GM19452 (cell line): ENCODE measurements around the gene CGB8.
"Not testable (repeated sequence)": the region's sequence is repeated elsewhere in the genome, so short reads cannot be mapped to it uniquely, and the experiment has no call there.

ENCODE experiments used
- ATAC-seq: cut with Tn5 transposase; IDR thresholded peaks from one replicate; pipeline ENCODE4 v1.9.1; 2021; ENCODE audit not compliant: unreplicated experiment

CGB8 gene

GRCh38 chr19:49049011-49049410 is at the start of gene CGB8:
CGB8 (minus strand) TSS chr19:49049111; CDS start chr19:49048739, 372 bp downstream.
- ATAC-seq: not testable (repeated sequence)

GRCh38 chr19:49097453-49098288 is 48.8 kb upstream of the CGB8 start:
- no peak for ATAC-seq

GRCh38 chr19:49094505-49095482 is 45.9 kb upstream of the CGB8 start:
- ATAC-seq: no peak

- no peak for ATAC-seq
Observed at GRCh38 chr19:49092686-49093085, 43.8 kb upstream of the CGB8 start.

GRCh38 chr19:49091391-49092038 is 42.6 kb upstream of the CGB8 start:
- no peak for ATAC-seq

- no peak for ATAC-seq
Observed at GRCh38 chr19:49086296-49086695, 37.4 kb upstream of the CGB8 start.

GRCh38 chr19:49085868-49086232 is 36.9 kb upstream of the CGB8 start:
- ATAC-seq: no peak

- peak; percentile 88 for ATAC-seq
Observed at GRCh38 chr19:49085020-49085867, 36.3 kb upstream of the CGB8 start, which contains the start of gene SNRNP70. SNRNP70 (plus strand) TSS chr19:49085451; CDS start chr19:49086415, 964 bp downstream.

GRCh38 chr19:49084206-49085019 is 35.5 kb upstream of the CGB8 start:
- ATAC-seq: no peak

- no peak for ATAC-seq
Observed at GRCh38 chr19:49081273-49081672, 32.4 kb upstream of the CGB8 start.

- ATAC-seq: no peak
Observed at GRCh38 chr19:49080392-49080791, 31.5 kb upstream of the CGB8 start.

GRCh38 chr19:49074869-49075268 is 26.0 kb upstream of the CGB8 start:
- not testable (repeated sequence) for ATAC-seq

GRCh38 chr19:49073514-49074378 is 24.8 kb upstream of the CGB8 start:
- ATAC-seq: no peak

GRCh38 chr19:49071860-49072547 is 23.1 kb upstream of the CGB8 start:
- ATAC-seq: no peak

GRCh38 chr19:49070416-49070815 is 21.5 kb upstream of the CGB8 start:
- no peak for ATAC-seq

GRCh38 chr19:49069026-49069425 is 20.1 kb upstream of the CGB8 start:
- no peak for ATAC-seq

- no peak for ATAC-seq
Observed at GRCh38 chr19:49067554-49067953, 18.6 kb upstream of the CGB8 start.
